D721Med (cell line): ENCODE measurements around the gene DENND5A.
"Not testable (repeated sequence)": the region's sequence is repeated elsewhere in the genome, so short reads cannot be mapped to it uniquely, and the experiment has no call there.

ENCODE experiments used
- DNase-seq: peaks from one replicate; pipeline ENCODE4 v3.0.0; 2011; ENCODE audit warnings: low spot score; ENCODE audit not compliant: insufficient read length
- FAIRE-seq: peaks from 2 replicates; lab custom pipeline; 2011; peaks lifted over from hg19 to GRCh38; lab: Jason Lieb, UNC
- TF ChIP-seq, protein P1 (sequence below): IDR thresholded peaks from 2 replicates; pipeline ENCODE4 v1.5.1; 2012; ENCODE audit warnings: mild to moderate bottlenecking, control low read depth; ENCODE audit not compliant: insufficient read depth; ENCODE audit errors: missing control alignments

Gene DENND5A

DNA sequence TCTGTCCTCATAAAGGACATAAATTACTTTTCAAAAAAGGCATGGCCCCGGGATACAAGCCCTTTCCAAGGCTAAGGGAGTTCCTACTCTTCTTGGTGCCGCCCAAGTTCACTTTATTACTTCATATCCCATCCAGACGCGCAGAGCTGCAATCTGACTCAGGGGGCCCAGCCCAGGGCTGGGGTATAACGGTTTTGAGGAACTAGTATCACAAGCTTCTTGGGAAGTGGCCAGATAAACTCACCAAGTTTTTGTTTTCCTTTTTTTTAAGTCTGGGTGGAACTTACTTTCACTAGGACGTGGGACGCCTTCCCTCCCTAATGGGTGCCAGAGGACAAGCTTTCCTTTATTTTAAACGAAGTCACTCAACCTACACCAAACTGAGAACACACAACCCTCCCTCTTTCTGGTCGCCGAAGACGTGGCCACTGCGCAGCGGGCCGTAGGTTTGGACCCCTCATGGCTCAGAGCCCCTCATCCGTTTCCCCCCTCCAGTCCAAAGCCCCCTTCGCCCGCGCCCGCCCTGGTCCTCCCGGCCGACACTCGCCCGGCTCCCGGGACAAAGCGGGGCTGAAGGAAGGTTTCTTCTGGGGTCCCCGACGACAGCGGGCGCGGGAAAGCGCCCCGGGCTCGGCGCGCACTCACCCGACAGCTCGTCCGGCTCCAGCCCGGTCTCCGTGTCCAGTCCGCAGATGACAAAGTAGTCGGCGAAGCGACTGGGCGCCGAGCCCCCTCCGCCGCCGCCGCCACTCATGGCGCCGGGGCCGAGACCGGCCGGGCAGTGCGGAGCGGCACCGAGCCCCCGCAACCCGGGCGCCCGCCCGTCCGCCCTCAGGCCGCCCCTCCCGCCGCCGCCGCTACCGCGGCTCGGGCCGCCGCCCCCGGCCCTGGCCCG, 587 bp downstream of the DENND5A start:
- DNase-seq (no peak), FAIRE-seq (no peak)
- TF ChIP-seq, protein P1, sequence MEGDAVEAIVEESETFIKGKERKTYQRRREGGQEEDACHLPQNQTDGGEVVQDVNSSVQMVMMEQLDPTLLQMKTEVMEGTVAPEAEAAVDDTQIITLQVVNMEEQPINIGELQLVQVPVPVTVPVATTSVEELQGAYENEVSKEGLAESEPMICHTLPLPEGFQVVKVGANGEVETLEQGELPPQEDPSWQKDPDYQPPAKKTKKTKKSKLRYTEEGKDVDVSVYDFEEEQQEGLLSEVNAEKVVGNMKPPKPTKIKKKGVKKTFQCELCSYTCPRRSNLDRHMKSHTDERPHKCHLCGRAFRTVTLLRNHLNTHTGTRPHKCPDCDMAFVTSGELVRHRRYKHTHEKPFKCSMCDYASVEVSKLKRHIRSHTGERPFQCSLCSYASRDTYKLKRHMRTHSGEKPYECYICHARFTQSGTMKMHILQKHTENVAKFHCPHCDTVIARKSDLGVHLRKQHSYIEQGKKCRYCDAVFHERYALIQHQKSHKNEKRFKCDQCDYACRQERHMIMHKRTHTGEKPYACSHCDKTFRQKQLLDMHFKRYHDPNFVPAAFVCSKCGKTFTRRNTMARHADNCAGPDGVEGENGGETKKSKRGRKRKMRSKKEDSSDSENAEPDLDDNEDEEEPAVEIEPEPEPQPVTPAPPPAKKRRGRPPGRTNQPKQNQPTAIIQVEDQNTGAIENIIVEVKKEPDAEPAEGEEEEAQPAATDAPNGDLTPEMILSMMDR, result no peak

DNA sequence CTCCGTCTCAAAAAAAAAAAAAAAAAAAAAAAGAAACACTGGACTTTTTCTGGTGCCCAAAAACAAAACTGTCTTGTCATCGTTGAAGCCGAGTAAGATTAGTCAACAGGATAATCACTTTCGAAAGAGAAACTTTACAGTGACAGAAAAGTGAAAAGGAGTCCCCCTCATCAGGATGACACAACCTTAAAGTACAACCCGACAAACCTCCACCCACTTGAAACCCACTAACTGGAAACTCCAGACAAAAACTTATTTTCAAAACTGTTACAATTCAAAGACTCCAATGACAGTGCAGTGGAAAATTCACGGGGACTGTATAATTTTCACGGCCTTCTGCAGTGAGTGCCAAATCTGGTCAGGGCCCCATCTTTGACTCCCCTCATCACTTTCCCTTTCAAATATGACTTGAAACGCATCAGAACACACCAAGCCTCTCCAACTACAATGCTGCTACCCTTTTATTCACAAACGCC, 1.3 kb downstream of the DENND5A start:
- no peak for DNase-seq
- TF ChIP-seq, protein P1, result no peak
- no peak for FAIRE-seq

GRCh38 chr11:9260838-9261146, 4.4 kb downstream of the DENND5A start:
- FAIRE-seq, DNase-seq: not testable (repeated sequence)

DNA sequence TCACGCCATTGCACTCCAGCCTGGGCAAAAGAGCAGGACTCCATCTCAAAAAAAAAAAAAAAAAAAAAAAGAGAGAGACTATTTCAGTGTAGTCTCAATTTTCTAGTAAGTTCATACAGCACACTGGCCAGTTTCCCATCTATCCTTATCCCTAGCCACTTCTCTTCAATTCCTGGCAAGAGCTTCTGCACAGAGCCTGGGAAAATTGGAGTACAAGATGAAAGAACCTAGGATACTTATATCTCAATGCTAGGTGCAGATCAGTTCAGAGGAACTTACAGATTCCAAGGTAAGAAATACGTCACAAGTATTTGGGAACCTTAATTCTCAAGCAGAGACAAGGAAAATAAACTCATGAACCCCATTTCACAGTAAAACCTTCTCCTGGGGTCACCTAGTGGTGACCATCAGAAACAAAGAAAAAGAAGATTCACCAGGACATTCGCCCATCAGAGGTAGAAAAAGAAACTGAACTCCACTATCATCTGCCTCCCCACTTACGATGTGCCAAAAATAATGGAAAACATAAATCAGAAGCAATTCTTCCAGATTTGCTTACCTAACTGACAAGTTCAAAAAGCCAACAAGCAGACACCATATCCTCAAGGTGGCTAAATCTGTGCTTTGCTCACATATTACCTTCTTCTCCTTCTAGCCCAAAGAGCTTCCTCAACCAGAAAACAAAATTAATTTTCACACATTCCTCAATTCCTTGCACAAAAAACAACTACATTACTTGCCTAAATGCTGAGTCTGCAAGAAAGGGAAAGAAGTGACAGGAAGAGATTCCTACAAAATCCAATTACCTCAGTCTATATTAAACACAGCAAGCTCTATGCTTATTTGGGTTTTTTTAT, 4.9 kb downstream of the DENND5A start:
- FAIRE-seq (no peak), DNase-seq (no peak)
- TF ChIP-seq, protein P1, result no peak

DNA sequence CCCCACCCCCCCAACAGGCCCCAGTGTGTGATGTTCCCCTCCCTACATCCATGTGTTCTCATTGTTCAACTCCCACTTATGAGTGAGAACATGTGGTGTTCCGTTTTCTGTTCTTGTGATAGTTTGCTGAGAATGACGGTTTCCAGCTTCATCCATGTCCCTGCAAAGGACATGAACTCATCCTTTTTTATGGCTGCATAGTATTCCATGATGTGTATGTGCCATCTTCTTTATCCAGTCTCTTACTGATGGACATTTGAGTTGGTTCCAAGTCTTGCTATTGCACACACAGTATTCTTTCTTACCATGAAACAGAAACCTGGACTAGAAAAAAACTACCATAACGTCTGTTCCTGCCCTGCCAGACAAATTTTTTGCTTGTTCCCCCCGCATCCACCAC, 6.9 kb downstream of the DENND5A start:
- FAIRE-seq, DNase-seq: not testable (repeated sequence)

DNA sequence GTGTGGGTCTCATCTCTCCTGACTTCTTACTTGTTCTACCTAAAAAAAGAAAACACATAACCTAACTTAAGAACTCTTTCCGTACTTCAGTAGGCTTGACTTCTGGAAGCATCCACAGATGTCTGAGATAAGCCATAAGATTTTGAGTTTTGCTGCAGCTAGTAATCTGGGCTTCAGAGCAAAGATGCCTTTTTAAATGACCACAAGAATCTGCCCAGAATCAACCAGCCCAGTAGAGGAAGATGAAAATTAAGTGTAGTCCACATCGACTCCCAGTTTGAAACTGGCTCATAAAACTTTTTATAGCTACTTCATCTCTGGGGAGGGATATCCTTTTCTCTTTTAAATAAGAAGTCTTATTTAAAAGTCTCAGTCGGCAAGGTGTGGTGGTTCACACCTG, 10.7 kb downstream of the DENND5A start:
- TF ChIP-seq, protein P1, result no peak
- FAIRE-seq (no peak), DNase-seq (no peak)

GRCh38 chr11:9253086-9253485, 12.1 kb downstream of the DENND5A start:
- FAIRE-seq (no peak), DNase-seq (no peak)
- TF ChIP-seq, protein P1, result no peak

DNA sequence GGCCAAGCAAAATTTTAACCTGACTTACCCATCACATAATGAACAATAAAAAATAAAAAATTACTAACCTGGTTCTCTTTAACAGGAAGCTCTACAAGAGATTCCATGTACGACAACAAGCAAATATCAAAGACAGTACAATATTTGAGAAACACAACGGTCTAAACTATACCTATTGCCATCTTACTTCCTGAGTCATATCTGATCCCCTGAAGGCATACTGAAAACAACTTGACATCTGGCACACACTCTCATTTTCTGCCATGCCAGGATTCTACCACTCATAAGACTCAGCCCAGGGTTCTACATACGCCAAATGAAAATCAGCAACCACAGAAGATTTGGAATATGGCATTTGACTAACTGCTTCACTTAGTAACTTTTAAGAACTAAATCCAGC, 13.8 kb downstream of the DENND5A start:
- FAIRE-seq, result no peak
- DNase-seq, result no peak
- TF ChIP-seq, protein P1, result no peak
